Stimulated activated naive CD4-positive, alpha-beta T cell (primary cell): ENCODE results near the gene CPNE4.
A peak's percentile ranks its signal among the peaks of the same experiment; 100 is the strongest.

Experiments
- DNase-seq, 6 experiments: peaks; one replicate each; lab custom pipeline; 2025; lab: John Stamatoyannopoulos, UW

The CPNE4 gene

GRCh38 chr3:131796558-131797198 lies 238.1 kb downstream of the CPNE4 start:
- DNase-seq, result no peak

GRCh38 chr3:131796111-131796510 lies 238.7 kb downstream of the CPNE4 start:
- DNase-seq, result no peak

GRCh38 chr3:131795390-131796090 lies 239.3 kb downstream of the CPNE4 start:
- DNase-seq, result no peak

- DNase-seq, result peak in 3 of 6 experiments; percentile 5 to 24 (median 22)
Observed at GRCh38 chr3:131794766-131795388, 239.9 kb downstream of the CPNE4 start.

- DNase-seq, result no peak
Observed at GRCh38 chr3:131793870-131794269, 240.9 kb downstream of the CPNE4 start.

GRCh38 chr3:131789188-131789587 lies 245.6 kb downstream of the CPNE4 start:
- no peak for DNase-seq

- no peak for DNase-seq
Observed at GRCh38 chr3:131786386-131786785, 248.4 kb downstream of the CPNE4 start.

GRCh38 chr3:131782751-131783150 lies 252.1 kb downstream of the CPNE4 start:
- DNase-seq, result no peak

GRCh38 chr3:131778526-131778925 lies 256.3 kb downstream of the CPNE4 start:
- no peak for DNase-seq

GRCh38 chr3:131775650-131776049 lies 259.2 kb downstream of the CPNE4 start:
- DNase-seq, result no peak

GRCh38 chr3:131772269-131773026 lies 262.4 kb downstream of the CPNE4 start:
- no peak for DNase-seq

GRCh38 chr3:131762981-131763564 lies 271.7 kb downstream of the CPNE4 start:
- DNase-seq, result no peak

GRCh38 chr3:131756405-131756804 lies 278.4 kb downstream of the CPNE4 start:
- DNase-seq, result no peak

GRCh38 chr3:131755380-131755779 lies 279.4 kb downstream of the CPNE4 start:
- DNase-seq, result no peak

- DNase-seq, result no peak
Observed at GRCh38 chr3:131750256-131750655, 284.6 kb downstream of the CPNE4 start.

GRCh38 chr3:131749826-131750225 lies 285.0 kb downstream of the CPNE4 start:
- no peak for DNase-seq

- DNase-seq, result no peak
Observed at GRCh38 chr3:131747466-131747865, 287.3 kb downstream of the CPNE4 start.

GRCh38 chr3:131744765-131745164 lies 290.0 kb downstream of the CPNE4 start:
- DNase-seq, result no peak

GRCh38 chr3:131743126-131743525 lies 291.7 kb downstream of the CPNE4 start:
- no peak for DNase-seq

- DNase-seq, result no peak
Observed at GRCh38 chr3:131739211-131739610, 295.6 kb downstream of the CPNE4 start.

GRCh38 chr3:131738095-131738494 lies 296.7 kb downstream of the CPNE4 start:
- no peak for DNase-seq

GRCh38 chr3:131735544-131735943 lies 299.3 kb downstream of the CPNE4 start:
- DNase-seq, result no peak
